Transverse colon (tissue), 4 donors: ENCODE results near the gene C1orf159.

Source experiments
- CTCF ChIP-seq, 5 experiments: fragments of 200-600 bp in 3 of 5; fragments of 450-650 bp in 2 of 5; sonication (generic) in 3 of 5; IDR thresholded peaks; 1 replicate in 2 of 5; 2 replicates in 3 of 5; pipeline ENCODE4 v1.5.1; 2016 to 2017; ENCODE audit warnings: antibody characterized with exemption in 5 of 5, inconsistent platforms in 3 of 5, mild to moderate bottlenecking in 2 of 5, moderate library complexity in 1 of 5
- EP300 ChIP-seq: sonication (generic); formaldehyde crosslinking; IDR thresholded peaks from one replicate; pipeline ENCODE4 v1.6.1; 2017; ENCODE audit warnings: antibody characterized with exemption, low read depth
- POLR2A ChIP-seq: fragments of 450-650 bp; IDR thresholded peaks from one replicate; pipeline ENCODE4 v1.6.1; 2016; ENCODE audit warnings: antibody characterized with exemption, mild to moderate bottlenecking, moderate library complexity
- POLR2AphosphoS5 ChIP-seq, 3 donors: sonication (generic); formaldehyde crosslinking; IDR thresholded peaks; one replicate each; pipeline ENCODE4 v1.6.1; 2016; ENCODE audit warnings: antibody characterized with exemption in 3 of 3

GRCh38 chr1:1117469-1117831 is 1.6 kb upstream of the C1orf159 start:
- TF ChIP-seq CTCF (IDR thresholded peaks at IDR 0.05), result no peak
- no peak for TF ChIP-seq EP300
- no peak for TF ChIP-seq POLR2A
- TF ChIP-seq POLR2AphosphoS5 (IDR thresholded peaks at IDR 0.05), result no peak
